Endothelial cell of umbilical vein (primary cell): Measurements from ENCODE around the gene STK32C. TPM values are rescaled to one million over a fixed set of nuclear protein-coding genes. Genes with fewer than 3 reads are reported as not detected.

Source experiments
- BruUV-seq: library from RNA; stranded (reverse); fragments of 400-500 nt; replicated peaks from 2 replicates; lab custom pipeline; 2021; lab: Mats Ljungman, UMichigan
- CTCF ChIA-PET: fragments of 300-600, 350-600 bp; sonication (Branson Sonifier 250); formaldehyde crosslinking; loops from one replicate; lab custom pipeline; 2021; ENCODE audit warnings: antibody characterized with exemption, inconsistent platforms; lab: Charles Lee
- POLR2A ChIA-PET: fragments of 300-600, 350-600 bp; sonication (Branson Sonifier 250); formaldehyde crosslinking; loops from one replicate; lab custom pipeline; 2021; ENCODE audit warnings: antibody characterized with exemption, inconsistent platforms; lab: Charles Lee
- DNase-seq: peaks from one replicate; pipeline ENCODE4 v3.0.0-alpha.2; 2011; ENCODE audit warnings: low read depth, low spot score
- FAIRE-seq: peaks from 2 replicates; lab custom pipeline; 2011; peaks lifted over from hg19 to GRCh38; lab: Jason Lieb, UNC
- H2AFZ ChIP-seq: 2 replicates; pipeline ENCODE4 v1.6.0; 2012; ENCODE audit warnings: low read depth, low read length, control low read depth, inconsistent platforms
- H3K27ac ChIP-seq: 2 replicates; pipeline ENCODE4 v1.5.1; 2011; ENCODE audit warnings: low read depth, mild to moderate bottlenecking, control low read depth, low read length, moderate library complexity; ENCODE audit not compliant: insufficient read depth
- H3K27me3 ChIP-seq, 2 experiments: 2 replicates each; pipeline versions ENCODE4 v1.6.0 to v1.6.1; 2011; ENCODE audit warnings: low read length in 2 of 2, mixed read lengths in 1 of 2; ENCODE audit not compliant: control insufficient read depth in 2 of 2, insufficient read depth in 2 of 2
- H3K36me3 ChIP-seq, 2 experiments: 2 replicates in 1 of 2; 3 replicates in 1 of 2; pipeline ENCODE4 v1.5.1; 2011; ENCODE audit warnings: low read length in 2 of 2, mild to moderate bottlenecking in 1 of 2, moderate library complexity in 1 of 2; ENCODE audit not compliant: control insufficient read depth in 2 of 2, insufficient read depth in 2 of 2; ENCODE audit errors: extremely low read depth in 1 of 2
- H3K4me1 ChIP-seq: 3 replicates; pipeline ENCODE4 v1.5.1; 2011; ENCODE audit warnings: mild to moderate bottlenecking, low read length; ENCODE audit not compliant: control insufficient read depth, insufficient read depth; ENCODE audit errors: extremely low read depth
- H3K4me2 ChIP-seq: 2 replicates; pipeline ENCODE4 v1.6.1; 2011; ENCODE audit warnings: low read length, control low read depth, mixed read lengths; ENCODE audit not compliant: insufficient read depth
- H3K4me3 ChIP-seq, 3 experiments: fragments of 200-600 bp in 1 of 3; sonication (generic), shearing (Covaris generic) in 1 of 3; replicated peaks in 1 of 3; 2 replicates each; pipeline ENCODE4 v1.5.1; 2011 to 2016; ENCODE audit warnings: control low read depth in 3 of 3, low read length in 3 of 3, mild to moderate bottlenecking in 2 of 3, inconsistent platforms in 1 of 3, low read depth in 1 of 3, moderate library complexity in 1 of 3; ENCODE audit not compliant: insufficient read depth in 1 of 3
- H3K79me2 ChIP-seq: 2 replicates; pipeline ENCODE4 v1.6.0; 2012; ENCODE audit warnings: low read length, inconsistent platforms; ENCODE audit not compliant: control insufficient read depth, insufficient read depth
- H3K9ac ChIP-seq: replicated peaks from 2 replicates; pipeline ENCODE3; 2011; ENCODE audit warnings: low read length, control low read depth; ENCODE audit not compliant: insufficient read depth; ENCODE audit errors: extremely low read depth
- H3K9me1 ChIP-seq: replicated peaks from 3 replicates; pipeline ENCODE4 v1.6.0; 2011; ENCODE audit warnings: mild to moderate bottlenecking, low read length; ENCODE audit not compliant: control insufficient read depth, insufficient read depth; ENCODE audit errors: extremely low read depth
- H3K9me3 ChIP-seq: replicated peaks from 2 replicates; pipeline ENCODE4 v1.5.1; 2012; ENCODE audit warnings: low read length, inconsistent platforms; ENCODE audit not compliant: control insufficient read depth, insufficient read depth
- H4K20me1 ChIP-seq: replicated peaks from 2 replicates; pipeline ENCODE3; 2011; ENCODE audit warnings: mild to moderate bottlenecking, low read length; ENCODE audit not compliant: control insufficient read depth, insufficient read depth; ENCODE audit errors: extremely low read depth
- CTCF ChIP-seq, 2 donors: IDR thresholded peaks; 1 replicate in 1 of 2; 2 replicates in 1 of 2; pipeline ENCODE4 v1.5.1; 2011; ENCODE audit warnings: low read length in 2 of 2, mild to moderate bottlenecking in 2 of 2, moderate library complexity in 2 of 2, control low read depth in 1 of 2, inconsistent platforms in 1 of 2, low read depth in 1 of 2; ENCODE audit not compliant: insufficient read depth in 1 of 2; ENCODE audit errors: extremely low read depth in 1 of 2
- EZH2 ChIP-seq: IDR thresholded peaks from 2 replicates; pipeline ENCODE4 v1.6.1; 2012; ENCODE audit warnings: borderline replicate concordance, low read depth, mild to moderate bottlenecking, moderate library complexity, low read length, inconsistent platforms; ENCODE audit not compliant: severe bottlenecking
- FOS ChIP-seq: IDR thresholded peaks from 2 replicates; pipeline ENCODE4 v1.6.1; 2011; ENCODE audit warnings: mild to moderate bottlenecking, low read length, moderate library complexity, borderline replicate concordance; ENCODE audit not compliant: insufficient read depth
- GATA2 ChIP-seq: IDR thresholded peaks from 2 replicates; pipeline ENCODE4 v1.7.0; 2011; ENCODE audit warnings: low read depth, mild to moderate bottlenecking, moderate library complexity, mixed read lengths, low read length; ENCODE audit not compliant: insufficient read length, insufficient read depth
- JUN ChIP-seq: IDR thresholded peaks from 2 replicates; pipeline ENCODE4 v1.6.1; 2011; ENCODE audit warnings: borderline replicate concordance, low read depth; ENCODE audit not compliant: insufficient read length, insufficient read depth
- MAX ChIP-seq: IDR thresholded peaks from 2 replicates; pipeline ENCODE4 v1.6.1; 2011; ENCODE audit not compliant: insufficient read depth, insufficient read length
- MYC ChIP-seq: IDR thresholded peaks from one replicate; pipeline ENCODE4 v1.6.1; 2011; ENCODE audit warnings: mild to moderate bottlenecking, low read depth, low read length
- POLR2A ChIP-seq: IDR thresholded peaks from 2 replicates; pipeline ENCODE4 v1.6.1; 2012; ENCODE audit warnings: low read depth, mild to moderate bottlenecking, control low read depth, low read length
- POLR2AphosphoS5 ChIP-seq: IDR thresholded peaks from 2 replicates; pipeline ENCODE4 v1.6.1; 2012; ENCODE audit warnings: low read depth, mild to moderate bottlenecking, control low read depth, low read length, moderate library complexity; ENCODE audit not compliant: insufficient read depth
- dilution Hi-C: fragments of 300-500 bp; cut with MboI; formaldehyde crosslinking; loops from one replicate; pipeline ENCODE4 v1.15.0; 2019; ENCODE audit warnings: low sequenced_read_pairs; ENCODE audit not compliant: extremely low pct_ligation_motif_present
- intact Hi-C: fragments of 100-400 bp; cut with micrococcal nuclease; formaldehyde crosslinking; loops from one replicate; pipeline ENCODE4 v1.10.0; 2022
- polyA plus RNA-seq, 4 experiments: library from polyadenylated mRNA; depleted of rRNA in 3 of 4; stranded (reverse) in 3 of 4; unstranded in 1 of 4; fragments of >200 nt; gene quantifications; 2 replicates each; pipeline versions ENCODE4 v1.2.1 to v1.2.3, GENCODE V29; 2011 to 2012; ENCODE audit warnings: missing spikeins in 1 of 4
- total RNA-seq: library from RNA; stranded (reverse); gene quantifications from 2 replicates; pipeline ENCODE4 v1.2.3, GENCODE V29; 2021

The STK32C gene
- total and polyA plus RNA-seq, 2 donors (not counting 3 experiments of a cell fraction or from before 2014, with no cell fraction given): 5.4 to 14.1 TPM

- FAIRE-seq (no peak), DNase-seq (no peak)
- dilution Hi-C loops (no loop called here), intact Hi-C loops (no loop called here)
- H3K4me2 ChIP-seq: no peak overlapping the region
- no peak overlapping the region for H3K4me3 ChIP-seq
- H3K9me1 ChIP-seq: no peaks in the 10 kb centered on the region
- ChIA-PET POLR2A (no interaction called here), CTCF (interaction anchor here (1.4 to 1.7 kb wide), 3 partner anchors 10 to 126 kb away, joined by 3 to 15 read pairs (median 7); no protein-coding TSS in a partner anchor)
- H3K36me3 ChIP-seq: no peaks in the 10 kb centered on the region
- H3K9ac ChIP-seq: no peak overlapping the region
- H3K4me1 ChIP-seq: no peaks in the 10 kb centered on the region
- TF ChIP-seq MYC (no peak), JUN (no peak), EZH2 (no peak), POLR2AphosphoS5 (no peak), CTCF (IDR thresholded peaks at IDR 0.05; ENCODE audit: extremely low read depth in 1 of 2, insufficient read depth in 1 of 2, low read depth in 1 of 2, low read length in 2 of 2) (no peak), POLR2A (no peak), FOS (no peak), MAX (no peak), GATA2 (no peak)
- no TSS peak for BruUV-seq
- no peaks in the 10 kb centered on the region for H4K20me1 ChIP-seq
- no peaks in the 10 kb centered on the region for H3K27me3 ChIP-seq
- no peak overlapping the region for H3K27ac ChIP-seq
- H2AFZ ChIP-seq: no peak overlapping the region
- no peaks in the 10 kb centered on the region for H3K9me3 ChIP-seq
- no peaks in the 10 kb centered on the region for H3K79me2 ChIP-seq
Measured at GRCh38 chr10:132225073-132225848, 82.5 kb downstream of the STK32C start.
